Measurements from ENCODE around the gene CCL25.
"Not testable (repeated sequence)": the region's sequence is repeated elsewhere in the genome, so short reads cannot be mapped to it uniquely, and the experiment has no call there.

CCL25 gene

DNA sequence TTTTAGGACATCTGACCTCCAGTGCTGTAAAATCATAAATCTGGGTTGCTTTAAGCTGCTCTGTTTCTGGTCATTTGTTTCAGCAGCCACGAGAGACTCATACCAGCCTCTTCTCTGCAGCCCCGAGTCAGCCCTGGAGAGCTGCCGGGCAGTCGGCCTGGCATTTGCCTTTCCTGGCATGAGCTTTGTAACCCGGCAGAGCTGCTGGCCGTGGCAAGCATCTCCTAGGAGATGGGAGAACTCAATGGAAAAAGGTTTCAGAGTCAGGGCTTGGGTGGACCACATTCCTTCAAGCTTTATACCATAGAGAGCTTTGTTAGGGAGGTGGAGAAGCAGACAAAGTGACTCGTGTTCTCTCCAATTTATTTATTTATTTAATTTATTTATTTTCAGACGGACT is 21.6 kb upstream of the CCL25 start:
- H3K9me3 ChIP-seq (ENCODE audit: control insufficient read depth, insufficient read depth, low read length): no peaks in the 10 kb centered on the region
- no peak overlapping the region for H3K9ac ChIP-seq (ENCODE audit: low read depth, low read length)
- no peaks in the 10 kb centered on the region for H3K27me3 ChIP-seq (ENCODE audit: control insufficient read depth, insufficient read depth, low read length)
- H3K4me1 ChIP-seq (ENCODE audit: control insufficient read depth, insufficient read depth, low read length): peaks cover 2% of the 10 kb centered on the region
- no peak overlapping the region for H3K4me3 ChIP-seq (ENCODE audit: low read depth, low read length)
- no peaks in the 10 kb centered on the region for H3K36me3 ChIP-seq (ENCODE audit: control insufficient read depth, insufficient read depth, low read length)

GRCh38 chr19:8033287-8034177 is 19.0 kb upstream of the CCL25 start:
- H3K4me1 ChIP-seq (ENCODE audit: control insufficient read depth, insufficient read depth, low read length); H3K36me3 ChIP-seq (ENCODE audit: control insufficient read depth, insufficient read depth, low read length); H3K4me3 ChIP-seq (ENCODE audit: low read depth, low read length); H3K9ac ChIP-seq (ENCODE audit: low read depth, low read length); H3K9me3 ChIP-seq (ENCODE audit: control insufficient read depth, insufficient read depth, low read length); H3K27me3 ChIP-seq (ENCODE audit: control insufficient read depth, insufficient read depth, low read length): not testable (repeated sequence)

- no peak overlapping the region for H3K4me3 ChIP-seq (ENCODE audit: low read depth, low read length)
- H3K9me3 ChIP-seq (ENCODE audit: control insufficient read depth, insufficient read depth, low read length): no peaks in the 10 kb centered on the region
- H3K36me3 ChIP-seq (ENCODE audit: control insufficient read depth, insufficient read depth, low read length): no peaks in the 10 kb centered on the region
- no peak overlapping the region for H3K9ac ChIP-seq (ENCODE audit: low read depth, low read length)
- no peaks in the 10 kb centered on the region for H3K27me3 ChIP-seq (ENCODE audit: control insufficient read depth, insufficient read depth, low read length)
- peaks cover 2% of the 10 kb centered on the region for H3K4me1 ChIP-seq (ENCODE audit: control insufficient read depth, insufficient read depth, low read length)
These were observed 18.4 kb upstream of the CCL25 start for GRCh38 chr19:8034178-8034525.

DNA sequence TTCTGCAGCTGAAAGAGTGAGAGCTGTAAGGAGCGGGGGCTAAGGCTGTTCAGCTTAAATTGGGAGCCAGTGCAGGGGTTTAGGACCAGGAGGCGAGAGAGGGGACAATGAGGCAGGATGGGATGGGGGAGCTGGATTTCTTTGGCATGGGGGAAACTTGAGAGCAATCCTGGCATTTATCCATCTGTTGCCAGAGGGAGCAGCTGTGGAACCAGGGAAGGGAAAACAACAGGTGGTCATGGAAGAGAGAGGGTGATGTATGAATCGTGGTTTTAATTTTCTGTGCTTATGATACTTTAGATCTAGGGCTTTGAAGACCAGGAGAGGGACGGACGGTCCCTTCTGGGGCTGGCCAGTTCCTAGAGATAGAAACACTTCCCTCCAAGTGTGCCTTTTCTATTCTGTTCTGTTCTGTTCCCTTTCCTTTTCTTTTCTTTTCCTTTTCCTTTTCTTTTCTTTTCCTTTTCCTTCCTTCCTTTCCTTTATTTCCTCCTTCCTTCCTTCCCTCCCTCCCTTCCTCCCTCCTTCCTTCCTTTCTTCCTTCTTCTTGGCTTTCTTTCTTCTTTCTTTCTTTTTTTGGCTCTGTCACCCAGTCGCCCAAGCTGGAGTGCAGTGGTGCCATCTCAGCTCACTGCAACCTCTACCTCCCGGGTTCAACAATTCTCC is 16.0 kb upstream of the CCL25 start:
- Histone ChIP-seq H3K9ac (ENCODE audit: low read depth, low read length) (no peak overlapping the region), H3K4me3 (ENCODE audit: low read depth, low read length) (no peak overlapping the region), H3K27me3 (ENCODE audit: control insufficient read depth, insufficient read depth, low read length) (no peaks in the 10 kb centered on the region), H3K4me1 (ENCODE audit: control insufficient read depth, insufficient read depth, low read length) (no peaks in the 10 kb centered on the region), H3K36me3 (ENCODE audit: control insufficient read depth, insufficient read depth, low read length) (no peaks in the 10 kb centered on the region), H3K9me3 (ENCODE audit: control insufficient read depth, insufficient read depth, low read length) (no peaks in the 10 kb centered on the region)

DNA sequence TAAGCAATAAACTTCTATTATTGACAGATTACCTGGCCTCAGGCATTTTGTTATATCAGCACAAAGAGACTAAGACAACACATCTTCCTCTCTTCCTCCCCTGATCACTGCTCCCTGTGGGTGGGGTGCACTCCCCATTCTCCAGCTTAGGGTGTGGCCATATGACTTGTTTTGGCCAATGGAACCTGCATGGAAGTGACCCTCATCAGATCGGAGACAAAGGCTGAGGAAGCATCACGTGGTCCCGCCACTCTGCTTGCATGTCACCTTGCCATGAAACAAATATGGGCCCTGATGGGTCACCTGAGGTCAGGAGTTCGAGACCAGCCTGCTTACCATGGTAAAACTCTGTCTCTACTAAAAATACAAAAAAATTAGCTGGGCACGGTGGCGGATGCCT is 13.7 kb upstream of the CCL25 start:
- H3K4me1 ChIP-seq (ENCODE audit: control insufficient read depth, insufficient read depth, low read length): no peaks in the 10 kb centered on the region
- H3K9ac ChIP-seq (ENCODE audit: low read depth, low read length): no peak overlapping the region
- no peaks in the 10 kb centered on the region for H3K27me3 ChIP-seq (ENCODE audit: control insufficient read depth, insufficient read depth, low read length)
- no peaks in the 10 kb centered on the region for H3K36me3 ChIP-seq (ENCODE audit: control insufficient read depth, insufficient read depth, low read length)
- H3K9me3 ChIP-seq (ENCODE audit: control insufficient read depth, insufficient read depth, low read length): no peaks in the 10 kb centered on the region
- no peak overlapping the region for H3K4me3 ChIP-seq (ENCODE audit: low read depth, low read length)

- no peaks in the 10 kb centered on the region for H3K9me3 ChIP-seq (ENCODE audit: control insufficient read depth, insufficient read depth, low read length)
- no peak overlapping the region for H3K9ac ChIP-seq (ENCODE audit: low read depth, low read length)
- H3K4me1 ChIP-seq (ENCODE audit: control insufficient read depth, insufficient read depth, low read length): no peaks in the 10 kb centered on the region
- H3K27me3 ChIP-seq (ENCODE audit: control insufficient read depth, insufficient read depth, low read length): no peaks in the 10 kb centered on the region
- H3K4me3 ChIP-seq (ENCODE audit: low read depth, low read length): no peak overlapping the region
- no peaks in the 10 kb centered on the region for H3K36me3 ChIP-seq (ENCODE audit: control insufficient read depth, insufficient read depth, low read length)
These were observed 13.3 kb upstream of the CCL25 start for GRCh38 chr19:8039231-8039630.

GRCh38 chr19:8041531-8041931 is 11.0 kb upstream of the CCL25 start:
- no peaks in the 10 kb centered on the region for H3K36me3 ChIP-seq (ENCODE audit: control insufficient read depth, insufficient read depth, low read length)
- no peak overlapping the region for H3K9ac ChIP-seq (ENCODE audit: low read depth, low read length)
- H3K9me3 ChIP-seq (ENCODE audit: control insufficient read depth, insufficient read depth, low read length): no peaks in the 10 kb centered on the region

DNA sequence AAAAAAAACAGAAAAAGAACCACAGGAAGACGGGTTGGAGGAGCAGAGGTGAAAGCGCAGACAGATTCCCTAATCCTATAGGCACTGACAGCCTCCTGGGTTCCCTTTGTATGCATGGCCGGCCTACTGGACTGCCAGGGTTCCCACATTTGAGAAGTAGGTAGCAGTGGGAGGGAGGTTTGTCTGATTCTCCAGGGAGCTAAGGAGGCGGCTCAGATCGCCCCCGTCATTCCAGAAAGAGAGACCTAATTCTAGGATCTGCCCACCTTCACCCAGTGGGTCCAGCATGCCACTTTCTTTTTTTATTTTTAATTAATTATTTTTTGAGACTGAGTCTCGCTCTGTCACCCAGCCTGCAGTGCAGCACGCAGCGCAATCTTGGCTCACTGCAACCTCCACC is 9.7 kb upstream of the CCL25 start:
- Histone ChIP-seq H3K4me1 (ENCODE audit: control insufficient read depth, insufficient read depth, low read length) (no peaks in the 10 kb centered on the region), H3K36me3 (ENCODE audit: control insufficient read depth, insufficient read depth, low read length) (no peaks in the 10 kb centered on the region), H3K9me3 (ENCODE audit: control insufficient read depth, insufficient read depth, low read length) (no peaks in the 10 kb centered on the region), H3K9ac (ENCODE audit: low read depth, low read length) (no peak overlapping the region), H3K4me3 (ENCODE audit: low read depth, low read length) (no peak overlapping the region), H3K27me3 (ENCODE audit: control insufficient read depth, insufficient read depth, low read length) (no peaks in the 10 kb centered on the region)

More at GRCh38 chr19:8041531-8041931, 11.0 kb upstream of the CCL25 start:
- H3K4me1 ChIP-seq (ENCODE audit: control insufficient read depth, insufficient read depth, low read length): no peaks in the 10 kb centered on the region
- H3K27me3 ChIP-seq (ENCODE audit: control insufficient read depth, insufficient read depth, low read length): no peaks in the 10 kb centered on the region
- no peak overlapping the region for H3K4me3 ChIP-seq (ENCODE audit: low read depth, low read length)

DNA sequence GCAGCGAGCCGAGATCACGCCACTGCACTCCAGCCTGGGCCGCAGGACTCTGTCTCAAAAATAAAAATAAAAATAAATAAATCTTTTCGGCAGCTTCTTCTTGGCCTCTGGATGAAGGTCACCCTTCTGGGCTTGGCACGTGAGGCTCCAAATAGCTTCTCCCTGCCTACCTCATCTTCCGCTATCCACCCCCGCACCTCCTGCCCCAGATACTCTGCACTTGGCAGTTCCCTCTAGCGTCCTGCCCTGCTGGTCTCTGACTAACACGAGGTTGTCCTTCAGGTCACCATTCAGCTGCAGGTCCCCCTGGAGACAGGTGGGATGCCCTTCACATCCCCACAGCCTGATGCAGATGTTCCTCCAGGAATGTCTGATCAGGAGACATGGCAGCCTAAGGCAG is 8.5 kb upstream of the CCL25 start:
- Histone ChIP-seq H3K36me3 (ENCODE audit: control insufficient read depth, insufficient read depth, low read length) (no peaks in the 10 kb centered on the region), H3K9ac (ENCODE audit: low read depth, low read length) (no peak overlapping the region), H3K9me3 (ENCODE audit: control insufficient read depth, insufficient read depth, low read length) (no peaks in the 10 kb centered on the region), H3K4me3 (ENCODE audit: low read depth, low read length) (no peak overlapping the region), H3K27me3 (ENCODE audit: control insufficient read depth, insufficient read depth, low read length) (no peaks in the 10 kb centered on the region), H3K4me1 (ENCODE audit: control insufficient read depth, insufficient read depth, low read length) (no peaks in the 10 kb centered on the region)

DNA sequence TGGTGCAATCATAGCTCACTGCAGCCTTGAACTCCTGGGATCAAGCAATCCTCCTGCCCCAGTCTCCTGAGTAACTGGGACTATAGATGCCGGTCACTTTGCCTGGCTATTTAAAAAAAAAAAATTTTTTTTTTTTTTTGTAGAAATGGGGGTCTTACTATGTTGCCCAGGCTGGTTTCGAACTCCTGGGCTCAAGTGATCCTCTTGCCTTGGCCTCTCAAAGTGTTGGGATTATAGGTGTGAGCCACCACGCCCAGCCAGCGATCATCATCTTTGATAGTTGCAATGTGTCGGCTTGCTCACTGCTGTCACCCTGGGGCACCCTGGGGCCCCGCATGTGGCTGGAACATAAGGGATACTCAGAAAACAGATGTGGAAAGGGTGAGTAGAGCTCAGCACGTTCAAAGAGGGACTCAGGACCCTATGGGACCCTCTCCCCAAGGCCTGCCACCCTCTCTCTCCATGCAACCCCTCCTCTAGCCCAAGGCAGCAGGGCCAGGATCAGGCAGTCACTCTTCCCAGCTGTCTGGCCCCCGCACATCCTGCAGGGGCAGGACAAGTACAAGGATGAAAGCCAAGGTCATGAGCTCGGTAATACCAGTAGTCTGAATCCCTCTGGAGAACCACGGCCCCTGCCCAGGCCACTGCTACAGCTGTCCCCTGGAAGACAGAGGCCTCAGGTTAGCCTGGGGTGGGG is 6.5 kb upstream of the CCL25 start:
- H3K9ac ChIP-seq (ENCODE audit: low read depth, low read length): no peak overlapping the region

DNA sequence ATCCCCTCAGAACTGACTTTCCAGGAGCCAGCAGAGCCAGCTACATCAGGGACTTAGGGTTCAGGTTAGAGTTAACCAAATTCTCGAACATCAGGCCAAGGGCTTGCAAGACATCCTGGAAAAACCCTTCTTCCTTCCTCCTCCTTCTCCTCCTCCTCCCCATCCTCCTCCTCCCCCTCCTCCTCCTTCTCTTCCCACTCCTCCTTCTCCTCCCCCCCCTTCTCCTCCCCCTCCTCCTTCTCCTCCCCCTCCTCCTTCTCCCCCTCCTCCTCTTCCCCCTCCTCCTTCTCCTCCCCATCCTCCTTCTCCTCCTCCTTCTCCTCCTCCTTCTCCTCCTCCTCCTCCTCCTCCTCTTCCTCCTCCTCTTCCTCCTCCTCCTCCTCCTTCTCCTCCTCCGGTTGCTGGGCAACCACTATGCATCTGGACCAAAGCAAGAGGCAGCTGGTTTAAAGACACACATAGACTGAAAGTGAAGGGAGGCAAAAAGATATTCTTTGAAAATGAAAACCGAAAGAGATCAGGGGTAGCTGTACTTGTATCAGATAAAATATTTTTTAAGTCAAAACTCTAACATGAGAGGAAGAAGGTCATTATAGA is 5.9 kb upstream of the CCL25 start:
- Histone ChIP-seq H3K9me3 (ENCODE audit: control insufficient read depth, insufficient read depth, low read length) (no peaks in the 10 kb centered on the region), H3K36me3 (ENCODE audit: control insufficient read depth, insufficient read depth, low read length) (no peaks in the 10 kb centered on the region), H3K4me1 (ENCODE audit: control insufficient read depth, insufficient read depth, low read length) (no peaks in the 10 kb centered on the region)

More for the DNA sequence above, 6.5 kb upstream of the CCL25 start:
- H3K36me3 ChIP-seq (ENCODE audit: control insufficient read depth, insufficient read depth, low read length): no peaks in the 10 kb centered on the region
- H3K4me3 ChIP-seq (ENCODE audit: low read depth, low read length): no peak overlapping the region
- H3K9me3 ChIP-seq (ENCODE audit: control insufficient read depth, insufficient read depth, low read length): no peaks in the 10 kb centered on the region
- H3K4me1 ChIP-seq (ENCODE audit: control insufficient read depth, insufficient read depth, low read length): no peaks in the 10 kb centered on the region
- peaks cover 5% of the 10 kb centered on the region for H3K27me3 ChIP-seq (ENCODE audit: control insufficient read depth, insufficient read depth, low read length)

More for the DNA sequence above, 5.9 kb upstream of the CCL25 start:
- Histone ChIP-seq H3K4me3 (ENCODE audit: low read depth, low read length) (no peak overlapping the region), H3K27me3 (ENCODE audit: control insufficient read depth, insufficient read depth, low read length) (peaks cover 5% of the 10 kb centered on the region), H3K9ac (ENCODE audit: low read depth, low read length) (no peak overlapping the region)
